CD4-positive, alpha-beta memory T cell (primary cell): ENCODE measurements around the gene ANKRD28. TPM values are rescaled to one million over a fixed set of nuclear protein-coding genes. Genes with fewer than 3 reads are reported as not detected.
A peak's percentile ranks its signal among the peaks of the same experiment; 100 is the strongest.

Source experiments
- CTCF ChIA-PET: fragments of 350-600 bp; sonication (Branson Sonifier 250); formaldehyde crosslinking; loops from one replicate; lab custom pipeline; 2021; ENCODE audit warnings: inconsistent platforms; ENCODE audit not compliant: partially characterized antibody; lab: Charles Lee
- POLR2A ChIA-PET: fragments of 350-600 bp; sonication (Branson Sonifier 250); formaldehyde crosslinking; loops from one replicate; lab custom pipeline; 2021; ENCODE audit not compliant: partially characterized antibody; lab: Charles Lee
- DNase-seq, 5 donors: peaks; one replicate each; pipeline versions ENCODE4 v3.0.0 to v3.0.0-alpha.2; 2020 to 2022; ENCODE audit warnings: mixed read lengths in 1 of 5
- H3K27ac ChIP-seq: one replicate; pipeline ENCODE4 v1.7.0; 2013; ENCODE audit warnings: low read depth, low read length
- H3K27me3 ChIP-seq: 2 replicates; pipeline ENCODE4 v1.7.0; 2013; ENCODE audit warnings: mild to moderate bottlenecking, low read length, moderate library complexity; ENCODE audit not compliant: insufficient read depth
- H3K36me3 ChIP-seq: 2 replicates; pipeline ENCODE4 v1.7.0; 2013; ENCODE audit warnings: mild to moderate bottlenecking, low read length, moderate library complexity; ENCODE audit not compliant: insufficient read depth
- H3K4me1 ChIP-seq: 2 replicates; pipeline ENCODE4 v1.7.0; 2013; ENCODE audit warnings: mild to moderate bottlenecking, low read length, moderate library complexity; ENCODE audit not compliant: insufficient read depth
- H3K4me3 ChIP-seq, 2 donors: one replicate each; pipeline ENCODE4 v1.7.0; 2013; ENCODE audit warnings: low read length in 2 of 2, mild to moderate bottlenecking in 1 of 2
- H3K9me3 ChIP-seq, 2 donors: one replicate each; pipeline ENCODE4 v1.7.0; 2013; ENCODE audit warnings: low read length in 2 of 2, control low read depth in 1 of 2; ENCODE audit not compliant: control insufficient read depth in 1 of 2
- H3K27ac Mint-ChIP-seq, 7 donors: one replicate each; pipeline ENCODE4 v1.8.0; 2020 to 2021; ENCODE audit warnings: mixed read lengths in 7 of 7, mild to moderate bottlenecking in 6 of 7, inconsistent platforms in 3 of 7, moderate library complexity in 3 of 7
- H3K27me3 Mint-ChIP-seq, 2 donors: one replicate each; pipeline ENCODE4 v1.8.0; 2020 to 2021; ENCODE audit warnings: mixed read lengths in 2 of 2
- H3K36me3 Mint-ChIP-seq, 2 donors: one replicate each; pipeline ENCODE4 v1.8.0; 2020 to 2021; ENCODE audit warnings: mixed read lengths in 2 of 2, inconsistent platforms in 1 of 2, mild to moderate bottlenecking in 1 of 2
- H3K4me1 Mint-ChIP-seq, 4 donors: one replicate each; pipeline ENCODE4 v1.8.0; 2020 to 2021; ENCODE audit warnings: mixed read lengths in 4 of 4, mild to moderate bottlenecking in 1 of 4
- H3K4me3 Mint-ChIP-seq, 8 donors: one replicate each; pipeline ENCODE4 v1.8.0; 2020 to 2021; ENCODE audit warnings: mixed read lengths in 8 of 8, mild to moderate bottlenecking in 7 of 8, moderate library complexity in 6 of 8, inconsistent platforms in 3 of 8
- H3K9me3 Mint-ChIP-seq, 8 donors: one replicate each; pipeline ENCODE4 v1.8.0; 2020 to 2021; ENCODE audit warnings: mixed read lengths in 8 of 8, mild to moderate bottlenecking in 5 of 8, inconsistent platforms in 3 of 8, moderate library complexity in 1 of 8
- intact Hi-C: fragments of 100-400 bp; cut with micrococcal nuclease; formaldehyde crosslinking; loops from one replicate; pipeline ENCODE4 v1.15.1; 2023
- polyA plus RNA-seq, 2 donors: library from polyadenylated mRNA; unstranded; fragments of 300-500 nt; fragmentation: Illumina TruSeq; gene quantifications; one replicate each; pipeline ENCODE4 v1.2.3, GENCODE V29; 2021
- total RNA-seq, 2 experiments: library from RNA; stranded (reverse); gene quantifications; one replicate each; pipeline ENCODE4 v1.2.3, GENCODE V29; 2021

The ANKRD28 gene
- total and polyA plus RNA-seq, 4 experiments from 2014 or later: 8.5 to 42.0 (median 27.2) TPM

DNA sequence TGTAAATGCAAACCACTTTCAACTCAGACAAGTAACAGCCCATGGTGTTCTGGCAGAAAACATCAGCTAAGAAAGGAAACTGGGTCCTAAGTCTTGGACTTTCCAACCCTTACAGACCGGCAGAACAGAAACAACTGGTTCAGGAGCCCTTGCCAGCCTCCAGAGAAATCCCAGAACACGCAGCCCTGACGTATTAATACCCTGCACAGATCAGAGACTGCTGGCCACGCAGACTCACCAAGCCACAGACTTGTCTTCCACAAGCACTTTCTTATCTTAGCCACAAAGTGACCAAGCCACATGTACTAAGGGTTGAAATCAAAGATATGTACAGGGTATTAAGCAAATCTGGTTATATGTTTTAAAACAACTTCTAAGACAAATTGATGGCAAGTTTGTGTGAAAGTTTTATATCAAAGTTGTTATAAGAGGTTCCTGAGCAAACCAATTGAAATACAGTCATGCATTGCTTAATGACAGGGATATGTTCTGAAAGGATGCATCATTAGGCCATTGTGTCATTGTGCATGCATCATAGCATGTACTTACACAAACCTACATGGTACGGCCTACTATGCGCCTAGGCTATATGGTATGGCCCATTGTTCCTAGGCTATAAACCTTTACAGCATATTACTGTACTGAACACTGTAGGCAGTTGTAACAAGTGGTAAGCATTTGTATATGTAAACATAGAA lies 159.4 kb downstream of the ANKRD28 start:
- peak overlapping the region in 1 of 7 donors; percentile 7 for H3K27ac Mint-ChIP-seq
- Histone ChIP-seq H3K4me3 (no peak overlapping the region), H3K9me3 (no peaks in the 10 kb centered on the region), H3K36me3 (no peaks in the 10 kb centered on the region), H3K4me1 (peaks cover 9% of the 10 kb centered on the region), H3K27ac (no peak overlapping the region), H3K27me3 (no peaks in the 10 kb centered on the region)
- H3K4me3 Mint-ChIP-seq: peak overlapping the region in 2 of 8 donors; percentile 20 to 29
- CTCF ChIA-PET: interaction anchor here (1.5 kb wide), 2 partner anchors 8 to 12 kb away, joined by 4 read pairs; no protein-coding TSS in a partner anchor
- POLR2A ChIA-PET: no interaction called here
- H3K9me3 Mint-ChIP-seq: no peaks in the 10 kb centered on the region
- DNase-seq: no peak
- H3K4me1 Mint-ChIP-seq: peaks cover 10 to 49% (median 27%) of the 10 kb centered on the region in 4 donors
- no peaks in the 10 kb centered on the region for H3K27me3 Mint-ChIP-seq
- intact Hi-C loops: no loop called here
- H3K36me3 Mint-ChIP-seq: peaks cover 13 to 23% of the 10 kb centered on the region in 2 donors

DNA sequence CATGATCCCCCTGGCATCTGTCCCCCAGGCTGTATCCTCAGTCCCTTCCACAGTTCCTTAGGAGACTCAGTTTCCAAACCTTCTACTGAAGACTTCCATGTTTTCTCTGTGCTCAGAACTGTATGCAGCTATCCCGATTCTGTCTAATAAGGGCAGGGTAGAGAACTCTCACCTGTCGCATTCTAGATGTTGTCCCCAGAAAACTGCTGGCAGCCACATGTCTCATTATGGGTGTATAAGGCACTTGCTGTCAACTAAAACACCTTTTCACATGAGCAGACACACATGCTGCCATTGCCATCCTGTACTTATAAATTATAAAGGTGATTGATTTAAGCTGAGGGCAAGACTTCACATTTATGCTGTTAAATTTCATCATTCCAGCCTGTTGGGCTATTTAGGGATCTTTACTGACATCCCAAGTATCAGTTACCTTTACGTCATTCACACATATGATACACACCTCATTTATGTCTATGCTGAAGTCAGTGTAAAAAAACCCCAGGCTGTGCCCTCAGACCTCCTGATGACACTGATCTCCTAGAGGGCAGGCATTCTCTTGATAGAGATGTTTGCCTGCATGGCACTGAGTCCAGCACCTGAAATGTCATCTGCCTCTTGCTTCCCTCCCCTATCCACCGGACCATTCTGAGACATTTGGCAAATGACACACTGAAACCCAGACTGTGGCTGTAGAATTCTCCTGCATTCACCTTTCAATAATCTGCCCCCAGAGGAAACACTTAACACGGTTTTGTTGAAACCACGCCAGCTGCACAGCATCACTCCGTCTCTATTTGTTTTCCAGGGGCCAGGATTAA lies 160.4 kb downstream of the ANKRD28 start:
- ChIA-PET POLR2A (interaction anchor here (0.6 kb wide), 1 partner anchor 80 kb away, joined by 3 read pairs; no protein-coding TSS in a partner anchor), CTCF (interaction anchor here (1.5 kb wide), 1 partner anchor 12 kb away, joined by 3 read pairs; no protein-coding TSS in a partner anchor)
- no peaks in the 10 kb centered on the region for H3K9me3 ChIP-seq
- intact Hi-C loops: no loop called here
- H3K4me3 ChIP-seq: no peak overlapping the region
- H3K27me3 ChIP-seq: no peaks in the 10 kb centered on the region
- peak overlapping the region in 5 of 8 donors; percentile 8 to 54 (median 36) for H3K4me3 Mint-ChIP-seq
- no peak overlapping the region for H3K27ac ChIP-seq
- H3K36me3 Mint-ChIP-seq: peaks cover 13 to 20% of the 10 kb centered on the region in 2 donors
- peak overlapping the region in 6 of 7 donors; percentile 4 to 82 (median 52) for H3K27ac Mint-ChIP-seq
- no peaks in the 10 kb centered on the region for H3K36me3 ChIP-seq
- no peak for DNase-seq
- peaks cover 9% of the 10 kb centered on the region for H3K4me1 ChIP-seq
- H3K27me3 Mint-ChIP-seq: no peaks in the 10 kb centered on the region
- H3K9me3 Mint-ChIP-seq: no peaks in the 10 kb centered on the region
- peaks cover 8 to 49% (median 27%) of the 10 kb centered on the region in 4 donors for H3K4me1 Mint-ChIP-seq

DNA sequence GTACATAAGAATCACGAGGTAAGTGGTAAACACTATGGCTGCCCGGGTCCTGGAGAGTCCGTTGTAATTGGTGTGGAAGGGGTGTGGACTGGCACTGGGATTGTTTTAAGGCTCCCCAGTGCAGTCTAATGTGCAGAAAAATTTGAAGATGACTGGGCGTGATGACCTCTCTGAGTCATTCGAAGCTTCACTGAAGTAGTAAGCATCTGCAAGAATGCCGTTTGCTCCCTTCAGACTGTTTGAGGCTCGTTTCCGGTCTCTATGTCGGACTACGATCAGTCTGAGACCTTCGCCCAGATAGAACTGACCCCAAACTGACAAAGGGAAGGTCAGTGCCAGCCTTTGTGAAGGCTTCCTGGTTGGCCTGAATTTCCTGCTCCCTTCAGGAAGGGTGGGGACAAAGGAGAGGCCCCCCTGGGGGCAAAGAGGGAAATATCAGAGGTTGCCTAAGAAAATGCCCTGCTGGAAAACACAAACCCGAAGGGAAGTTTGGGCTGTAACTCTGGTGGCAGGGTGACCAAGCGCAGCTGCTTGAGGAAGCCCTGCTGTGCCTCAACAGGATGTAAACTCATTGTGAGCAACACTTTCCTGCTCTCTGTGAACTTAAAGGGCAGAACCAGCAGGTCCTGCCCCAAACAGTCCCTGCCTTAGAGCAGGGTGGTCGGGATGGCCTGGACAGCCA lies 161.6 kb downstream of the ANKRD28 start:
- DNase-seq: no peak
- peaks cover 8 to 47% (median 25%) of the 10 kb centered on the region in 4 donors for H3K4me1 Mint-ChIP-seq
- H3K4me1 ChIP-seq: peaks cover 9% of the 10 kb centered on the region
- no peak overlapping the region for H3K27ac ChIP-seq
- intact Hi-C loops: no loop called here
- H3K27me3 Mint-ChIP-seq: no peaks in the 10 kb centered on the region
- H3K36me3 Mint-ChIP-seq: peaks cover 5 to 16% of the 10 kb centered on the region in 2 donors
- no peaks in the 10 kb centered on the region for H3K36me3 ChIP-seq
- peak overlapping the region in 6 of 8 donors; percentile 26 to 66 (median 47) for H3K4me3 Mint-ChIP-seq
- ChIA-PET POLR2A (interaction anchor here (1.2 kb wide), 1 partner anchor 161 kb away, joined by 3 read pairs; the partner anchor contains the start of gene ANKRD28), CTCF (interaction anchor here (1.5 kb wide), 1 partner anchor 13 kb away, joined by 3 read pairs; no protein-coding TSS in a partner anchor)
- H3K27me3 ChIP-seq: no peaks in the 10 kb centered on the region
- H3K4me3 ChIP-seq: no peak overlapping the region
- H3K27ac Mint-ChIP-seq: peak overlapping the region; percentile 17 to 95 (median 74)
- H3K9me3 ChIP-seq: no peaks in the 10 kb centered on the region
- no peaks in the 10 kb centered on the region for H3K9me3 Mint-ChIP-seq

DNA sequence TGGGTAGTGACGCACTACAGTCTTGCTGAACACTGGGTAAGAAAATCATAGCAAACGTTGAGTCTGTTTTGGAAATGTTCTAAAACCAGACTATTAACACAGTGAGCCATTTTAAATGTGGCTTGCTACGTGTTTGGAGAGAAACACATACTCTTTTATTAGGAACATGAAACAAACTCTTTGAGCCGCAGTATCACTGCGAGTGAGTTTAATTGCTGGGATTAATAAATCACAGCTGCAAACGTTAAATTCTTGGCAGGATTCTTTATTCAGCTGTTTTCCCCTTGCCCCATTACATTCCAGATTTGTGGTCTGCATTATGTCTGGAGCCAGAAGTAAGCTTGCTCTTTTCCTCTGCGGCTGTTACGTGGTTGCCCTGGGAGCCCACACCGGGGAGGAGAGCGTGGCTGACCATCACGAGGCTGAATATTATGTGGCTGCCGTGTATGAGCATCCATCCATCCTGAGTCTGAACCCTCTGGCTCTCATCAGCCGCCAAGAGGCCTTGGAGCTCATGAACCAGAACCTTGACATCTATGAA lies 162.6 kb downstream of the ANKRD28 start:
- no peak overlapping the region for H3K4me3 Mint-ChIP-seq
- no peak for DNase-seq
- H3K9me3 ChIP-seq: no peaks in the 10 kb centered on the region
- no peaks in the 10 kb centered on the region for H3K27me3 Mint-ChIP-seq
- no peak overlapping the region for H3K4me3 ChIP-seq
- no peaks in the 10 kb centered on the region for H3K36me3 ChIP-seq
- peak overlapping the region in 2 of 7 donors; percentile 8 to 17 for H3K27ac Mint-ChIP-seq
- H3K4me1 Mint-ChIP-seq: peaks cover 10 to 54% (median 32%) of the 10 kb centered on the region in 4 donors
- intact Hi-C loops: no loop called here
- H3K27me3 ChIP-seq: no peaks in the 10 kb centered on the region
- peaks cover 7 to 12% of the 10 kb centered on the region in 2 donors for H3K36me3 Mint-ChIP-seq
- peaks cover 18% of the 10 kb centered on the region for H3K4me1 ChIP-seq
- no peak overlapping the region for H3K27ac ChIP-seq
- H3K9me3 Mint-ChIP-seq: no peaks in the 10 kb centered on the region
- ChIA-PET CTCF (interaction anchor here (1.2 kb wide), 1 partner anchor 17 kb away, joined by 4 read pairs; no protein-coding TSS in a partner anchor), POLR2A (no interaction called here)

DNA sequence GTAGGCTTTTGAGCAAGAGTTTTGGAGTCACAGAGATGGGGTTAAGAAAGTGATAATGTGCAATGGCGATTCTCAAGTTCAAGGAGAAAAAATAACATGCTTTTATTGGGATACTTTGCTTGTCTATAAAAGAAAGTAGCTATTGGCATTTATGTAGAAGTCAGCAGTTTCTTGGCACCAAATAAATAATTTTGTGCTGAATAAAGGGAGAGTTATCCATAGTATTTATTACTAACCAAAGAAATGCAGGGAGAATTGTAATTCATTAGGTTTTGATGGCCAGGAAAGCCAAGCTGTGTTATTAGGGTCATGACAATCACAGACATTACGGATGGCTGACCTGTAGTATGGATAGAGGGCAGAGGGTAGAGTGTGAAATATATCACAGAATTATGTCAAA lies 163.1 kb downstream of the ANKRD28 start:
- CTCF ChIA-PET: interaction anchor here (1.2 kb wide), 1 partner anchor 17 kb away, joined by 4 read pairs; no protein-coding TSS in a partner anchor
- peak overlapping the region in 1 of 7 donors; percentile 63 for H3K27ac Mint-ChIP-seq
- peaks cover 9 to 12% of the 10 kb centered on the region in 2 donors for H3K36me3 Mint-ChIP-seq
- no peaks in the 10 kb centered on the region for H3K9me3 ChIP-seq
- no peak overlapping the region for H3K4me3 ChIP-seq
- H3K36me3 ChIP-seq: no peaks in the 10 kb centered on the region
- H3K9me3 Mint-ChIP-seq: no peaks in the 10 kb centered on the region
- POLR2A ChIA-PET: interaction anchor here (0.9 to 1.1 kb wide), 2 partner anchors 11 to 163 kb away, joined by 3 read pairs; partner anchors contain the start of gene ANKRD28
- H3K4me1 Mint-ChIP-seq: peaks cover 14 to 59% (median 35%) of the 10 kb centered on the region in 4 donors
- intact Hi-C loops: loop anchor here (5.0 kb wide), 2 partner anchors 33 to 53 kb away; no protein-coding TSS in a partner anchor
- no peak overlapping the region for H3K4me3 Mint-ChIP-seq
- H3K27ac ChIP-seq: no peak overlapping the region
- no peak for DNase-seq
- H3K4me1 ChIP-seq: peaks cover 23% of the 10 kb centered on the region
- no peaks in the 10 kb centered on the region for H3K27me3 Mint-ChIP-seq
- H3K27me3 ChIP-seq: no peaks in the 10 kb centered on the region

DNA sequence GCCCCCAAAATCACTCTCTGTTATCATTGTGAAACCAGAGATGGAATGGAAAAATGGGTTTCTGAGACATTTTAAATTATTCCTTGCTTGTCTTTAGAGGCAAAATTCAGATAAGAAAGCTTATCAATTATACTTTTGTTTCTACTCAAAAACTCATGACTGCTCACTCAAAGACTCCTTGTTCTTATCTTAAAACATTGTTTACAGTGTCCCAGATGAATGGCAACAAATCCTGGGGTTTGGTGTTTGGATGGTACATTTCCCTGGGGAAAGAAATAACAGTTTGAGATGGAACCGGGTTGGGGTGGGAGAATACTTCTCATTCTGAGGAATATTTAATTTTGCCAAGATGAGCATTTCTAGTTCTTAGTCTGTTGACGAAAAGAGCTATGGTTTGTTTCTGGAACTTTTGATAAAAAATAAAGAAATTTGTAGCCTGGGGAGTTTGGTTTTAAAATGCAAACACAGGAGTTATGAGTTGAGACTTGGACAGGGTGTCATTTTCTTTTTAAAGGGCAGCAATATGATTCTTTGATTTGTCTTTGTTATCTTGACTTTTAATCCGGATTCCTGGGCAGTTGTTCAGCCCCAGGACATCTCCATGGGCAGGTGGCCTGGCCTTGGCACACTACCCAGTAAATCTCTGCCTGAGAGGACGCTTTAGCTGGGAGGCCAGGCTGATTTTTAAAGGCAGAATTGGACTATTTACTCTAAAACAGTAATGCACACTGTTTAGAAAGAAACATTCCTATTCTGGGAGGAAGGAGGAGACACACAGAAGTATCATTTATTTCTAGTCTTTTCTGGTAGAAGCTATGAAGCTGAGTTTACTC lies 163.8 kb downstream of the ANKRD28 start:
- H3K4me1 ChIP-seq: peaks cover 25% of the 10 kb centered on the region
- Mint-ChIP-seq H3K9me3 (no peaks in the 10 kb centered on the region), H3K4me3 (no peak overlapping the region), H3K27me3 (no peaks in the 10 kb centered on the region), H3K36me3 (peaks cover 9 to 12% of the 10 kb centered on the region in 2 donors), H3K27ac (peak overlapping the region in 2 of 7 donors; percentile 5 to 53), H3K4me1 (peaks cover 14 to 59% (median 38%) of the 10 kb centered on the region in 4 donors)
- intact Hi-C loops: loop anchor here (5.0 kb wide), 2 partner anchors 33 to 53 kb away; no protein-coding TSS in a partner anchor
- no peaks in the 10 kb centered on the region for H3K27me3 ChIP-seq
- no peaks in the 10 kb centered on the region for H3K9me3 ChIP-seq
- CTCF ChIA-PET: interaction anchor here (0.9 to 1.5 kb wide), 5 partner anchors 18 to 182 kb away, joined by 3 to 4 read pairs (median 4); no protein-coding TSS in a partner anchor
- POLR2A ChIA-PET: interaction anchor here (0.9 to 1.1 kb wide), 2 partner anchors 10 to 163 kb away, joined by 3 read pairs; partner anchors contain the start of gene ANKRD28
- no peak for DNase-seq
- H3K27ac ChIP-seq: no peak overlapping the region
- H3K4me3 ChIP-seq: no peak overlapping the region
- no peaks in the 10 kb centered on the region for H3K36me3 ChIP-seq
